PC-9 (cell line): ENCODE measurements around the gene LRRC31. TPM values are rescaled to one million over a fixed set of nuclear protein-coding genes. Genes with fewer than 3 reads are reported as not detected.
A peak's percentile ranks its signal among the peaks of the same experiment; 100 is the strongest.

Source experiments
- BruUV-seq: library from RNA; stranded (reverse); fragments of 400-500 nt; replicated peaks from 2 replicates; lab custom pipeline; 2021; lab: Mats Ljungman, UMichigan
- CTCF ChIA-PET: fragments of 300-600 bp; sonication (Branson Sonifier 250); formaldehyde crosslinking; loops from one replicate; lab custom pipeline; 2022; ENCODE audit warnings: antibody characterized with exemption; lab: Charles Lee
- POLR2A ChIA-PET: fragments of 300-600 bp; sonication (Branson Sonifier 250); formaldehyde crosslinking; loops from one replicate; lab custom pipeline; 2022; ENCODE audit warnings: antibody characterized with exemption; ENCODE audit not compliant: unreplicated experiment; lab: Charles Lee
- DNase-seq, 2 experiments: peaks; one replicate each; pipeline versions ENCODE4 v3.0.0 to v3.0.0-alpha.2; 2015 to 2022; ENCODE audit warnings: mixed read lengths in 1 of 2
- H2AFZ ChIP-seq: fragments of 200-600 bp; sonication (generic); 2 replicates; pipeline ENCODE4 v1.8.1; 2017; ENCODE audit warnings: antibody characterized with exemption
- H3F3A ChIP-seq: fragments of 200-600 bp; sonication (generic); 2 replicates; pipeline ENCODE4 v1.8.1; 2017; ENCODE audit warnings: antibody characterized with exemption, mild to moderate bottlenecking, low read depth; ENCODE audit not compliant: insufficient read depth
- H3K27ac ChIP-seq: fragments of 200-600 bp; sonication (generic); 2 replicates; pipeline ENCODE4 v1.6.1; 2016; ENCODE audit warnings: mixed run types
- H3K27me3 ChIP-seq: fragments of 200-600 bp; sonication (generic); 2 replicates; pipeline ENCODE4 v1.6.1; 2016; ENCODE audit warnings: low read depth, mixed run types; ENCODE audit not compliant: insufficient read depth
- H3K36me3 ChIP-seq: fragments of 200-600 bp; sonication (generic); 2 replicates; pipeline ENCODE4 v1.6.1; 2016; ENCODE audit warnings: low read depth, mixed run types
- H3K4me1 ChIP-seq: fragments of 200-600 bp; sonication (generic); replicated peaks from 2 replicates; pipeline ENCODE4 v1.6.1; 2016; ENCODE audit warnings: mixed run types; ENCODE audit not compliant: insufficient read depth
- H3K4me2 ChIP-seq: fragments of 200-600 bp; sonication (generic); 2 replicates; pipeline ENCODE4 v1.6.1; 2017; ENCODE audit warnings: mixed run types
- H3K4me3 ChIP-seq: fragments of 200-600 bp; sonication (generic); 2 replicates; pipeline ENCODE4 v1.6.1; 2016; ENCODE audit warnings: mixed run types
- H3K79me2 ChIP-seq: fragments of 200-600 bp; sonication (generic); 2 replicates; pipeline ENCODE4 v1.6.1; 2017; ENCODE audit warnings: low read depth, mixed run types
- H3K9me2 ChIP-seq: fragments of 200-600 bp; sonication (generic); 2 replicates; pipeline ENCODE4 v1.8.1; 2017; ENCODE audit warnings: mild to moderate bottlenecking; ENCODE audit not compliant: insufficient read depth
- H3K9me3 ChIP-seq: fragments of 200-600 bp; sonication (generic); 2 replicates; pipeline ENCODE4 v1.8.1; 2016; ENCODE audit warnings: low read depth; ENCODE audit not compliant: insufficient read depth
- H4K20me1 ChIP-seq: fragments of 200-600 bp; sonication (generic); 2 replicates; pipeline ENCODE4 v1.8.1; 2017; ENCODE audit not compliant: insufficient read depth
- EZH2 ChIP-seq: fragments of 200-600 bp; sonication (generic); IDR thresholded peaks from 2 replicates; pipeline ENCODE4 v1.8.0; 2017; ENCODE audit warnings: antibody characterized with exemption, low read depth
- intact Hi-C: fragments of 100-400 bp; cut with micrococcal nuclease; formaldehyde crosslinking; loops from one replicate; pipeline ENCODE4 v1.10.0; 2022; ENCODE audit not compliant: unreplicated experiment
- total RNA-seq: library from RNA; stranded (reverse); gene quantifications from 2 replicates; pipeline ENCODE4 v1.2.3, GENCODE V29; 2021
- TF ChIP-seq, protein P1 (sequence below): fragments of 200-600 bp; sonication (generic); conservative IDR thresholded peaks from 2 replicates; pipeline ENCODE4 v1.6.1; 2017; ENCODE audit warnings: mixed run types, antibody characterized with exemption, mild to moderate bottlenecking, moderate library complexity

Gene LRRC31
- total RNA-seq, 1 experiment from 2014 or later = not detected

DNA sequence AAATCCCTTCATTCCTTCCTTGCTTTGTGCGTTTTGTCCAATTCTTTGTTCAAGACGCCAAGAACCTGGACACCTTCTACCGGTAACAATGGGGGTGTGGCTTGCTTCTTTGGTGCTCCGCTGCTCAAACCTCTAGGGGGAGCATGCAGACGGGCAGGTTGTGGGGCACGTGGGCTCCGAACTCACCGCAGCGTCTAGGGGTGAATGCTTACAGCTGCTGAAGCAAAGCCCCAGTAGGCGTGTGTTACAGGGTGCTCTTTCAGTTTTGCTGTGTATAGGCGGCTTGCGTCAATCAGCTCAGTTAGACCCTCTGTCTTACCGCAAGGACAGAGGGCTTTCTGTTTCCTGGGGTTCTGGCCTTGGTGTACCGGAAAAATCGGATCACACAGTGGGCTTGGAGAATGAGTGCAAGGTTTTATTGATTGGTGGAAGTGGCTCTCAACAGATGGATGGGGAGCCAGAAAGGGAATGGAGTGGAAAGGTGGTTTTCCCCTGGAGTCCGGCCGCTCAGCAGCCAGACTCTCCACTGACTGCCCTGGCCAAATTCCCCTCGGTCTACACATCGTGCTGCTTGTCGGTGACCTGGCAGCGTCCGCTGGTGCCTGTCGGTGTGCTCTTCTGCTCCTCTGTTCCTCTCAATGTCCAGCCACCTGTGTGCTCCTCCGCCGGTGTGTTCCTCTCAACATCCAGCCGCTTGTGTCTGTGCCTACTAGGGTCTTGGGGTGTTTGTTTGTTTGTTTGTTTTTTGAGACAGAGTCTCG is 55.8 kb downstream of the LRRC31 start:
- peaks cover 5% of the 10 kb centered on the region; the same call in 1 of the 2 replicates for H3F3A ChIP-seq
- no peaks in the 10 kb centered on the region for H3K36me3 ChIP-seq
- H3K27ac ChIP-seq = no peak overlapping the region
- H3K79me2 ChIP-seq = no peaks in the 10 kb centered on the region
- ChIA-PET CTCF (interaction anchor here (0.9 kb wide), 1 partner anchor 100 kb away, joined by 3 read pairs; no protein-coding TSS in a partner anchor), POLR2A (interaction anchor here (0.7 kb wide), 1 partner anchor 1051 kb away, joined by 3 read pairs; no protein-coding TSS in a partner anchor)
- peak; percentile 73 to 75 for DNase-seq
- peaks cover 12% of the 10 kb centered on the region; the same call in 1 of the 2 replicates for H3K9me3 ChIP-seq
- intact Hi-C loops = loop anchor here (1.0 to 2.0 kb wide), 3 partner anchors 41 to 223 kb away; partner anchors contain the start of genes GPR160, MYNN and SEC62
- TF ChIP-seq, protein P1, sequence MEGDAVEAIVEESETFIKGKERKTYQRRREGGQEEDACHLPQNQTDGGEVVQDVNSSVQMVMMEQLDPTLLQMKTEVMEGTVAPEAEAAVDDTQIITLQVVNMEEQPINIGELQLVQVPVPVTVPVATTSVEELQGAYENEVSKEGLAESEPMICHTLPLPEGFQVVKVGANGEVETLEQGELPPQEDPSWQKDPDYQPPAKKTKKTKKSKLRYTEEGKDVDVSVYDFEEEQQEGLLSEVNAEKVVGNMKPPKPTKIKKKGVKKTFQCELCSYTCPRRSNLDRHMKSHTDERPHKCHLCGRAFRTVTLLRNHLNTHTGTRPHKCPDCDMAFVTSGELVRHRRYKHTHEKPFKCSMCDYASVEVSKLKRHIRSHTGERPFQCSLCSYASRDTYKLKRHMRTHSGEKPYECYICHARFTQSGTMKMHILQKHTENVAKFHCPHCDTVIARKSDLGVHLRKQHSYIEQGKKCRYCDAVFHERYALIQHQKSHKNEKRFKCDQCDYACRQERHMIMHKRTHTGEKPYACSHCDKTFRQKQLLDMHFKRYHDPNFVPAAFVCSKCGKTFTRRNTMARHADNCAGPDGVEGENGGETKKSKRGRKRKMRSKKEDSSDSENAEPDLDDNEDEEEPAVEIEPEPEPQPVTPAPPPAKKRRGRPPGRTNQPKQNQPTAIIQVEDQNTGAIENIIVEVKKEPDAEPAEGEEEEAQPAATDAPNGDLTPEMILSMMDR = peak; percentile 74
- no peak for TF ChIP-seq EZH2
- peak overlapping the region; percentile 89 for H3K4me2 ChIP-seq
- H3K9me2 ChIP-seq = no peaks in the 10 kb centered on the region
- H3K4me3 ChIP-seq = peak overlapping the region; percentile 61
- no peaks in the 10 kb centered on the region for H3K27me3 ChIP-seq
- no peaks in the 10 kb centered on the region for H4K20me1 ChIP-seq
- H3K4me1 ChIP-seq = peaks cover 16% of the 10 kb centered on the region
- H2AFZ ChIP-seq = peak overlapping the region; percentile 86
- no TSS peak for BruUV-seq

- Histone ChIP-seq H3K27me3 (no peaks in the 10 kb centered on the region), H3K9me3 (peaks cover 12% of the 10 kb centered on the region; the same call in 1 of the 2 replicates), H4K20me1 (no peaks in the 10 kb centered on the region), H3K36me3 (no peaks in the 10 kb centered on the region), H3K27ac (no peak overlapping the region), H3K4me2 (peak overlapping the region; percentile 89), H3K79me2 (no peaks in the 10 kb centered on the region), H3K4me3 (peak overlapping the region; percentile 61), H2AFZ (peak overlapping the region; percentile 86), H3F3A (peaks cover 5% of the 10 kb centered on the region; the same call in 1 of the 2 replicates), H3K9me2 (no peaks in the 10 kb centered on the region), H3K4me1 (peaks cover 16% of the 10 kb centered on the region)
- DNase-seq = no peak
- TSS peak; percentile 42 for BruUV-seq
- POLR2A ChIA-PET = no interaction called here
- CTCF ChIA-PET = interaction anchor here (0.9 kb wide), 1 partner anchor 101 kb away, joined by 3 read pairs; no protein-coding TSS in a partner anchor
- TF ChIP-seq EZH2 = no peak
- TF ChIP-seq, protein P1 = no peak
- intact Hi-C loops = loop anchor here (1.0 to 2.0 kb wide), 3 partner anchors 40 to 224 kb away; partner anchors contain the start of genes GPR160, MYNN and SEC62
Measured at GRCh38 chr3:169813278-169813677, 56.5 kb downstream of the LRRC31 start.

GRCh38 chr3:169812332-169813235 is 57.2 kb downstream of the LRRC31 start, which contains the start of the genes LRRC34 and LRRIQ4:
Gene LRRC34 (minus strand): TSS chr3:169812904. CDS start chr3:169812548, 356 bp downstream.
Gene LRRIQ4 (plus strand): TSS chr3:169812870. CDS start chr3:169821922, 9,052 bp downstream.
- ChIA-PET POLR2A (interaction anchor here (0.6 to 1.0 kb wide), 2 partner anchors 154 to 522 kb away, joined by 3 to 6 read pairs; partner anchors contain the start of gene SEC62), CTCF (no interaction called here)
- no peaks in the 10 kb centered on the region for H3K79me2 ChIP-seq
- peak within 1 kb of the TSS; percentile 89 for H3K4me2 ChIP-seq
- H3K27me3 ChIP-seq = no peaks in the 10 kb centered on the region
- H4K20me1 ChIP-seq = no peaks in the 10 kb centered on the region
- peak; percentile 57 to 74 for DNase-seq
- no peaks in the 10 kb centered on the region for H3K36me3 ChIP-seq
- no peak within 1 kb of the TSS for H3K27ac ChIP-seq
- no TSS peak for BruUV-seq
- TF ChIP-seq EZH2 = no peak
- TF ChIP-seq, protein P1 = 0 out of 2 replicates have a peak, but pooled peaks have one; percentile 6
- no peaks in the 10 kb centered on the region for H3K9me2 ChIP-seq
- H2AFZ ChIP-seq = peak within 1 kb of the TSS; percentile 86
- H3K9me3 ChIP-seq = peaks cover 12% of the 10 kb centered on the region; the same call in 1 of the 2 replicates
- H3K4me3 ChIP-seq = peak within 1 kb of the TSS; percentile 61
- intact Hi-C loops = loop anchor here (1.0 to 2.0 kb wide), 3 partner anchors 40 to 225 kb away; partner anchors contain the start of genes GPR160, MYNN and SEC62
- H3F3A ChIP-seq = peaks cover 5% of the 10 kb centered on the region; the same call in 1 of the 2 replicates
- H3K4me1 ChIP-seq = peaks cover 16% of the 10 kb centered on the region
